HG03280 (cell line): Measurements from ENCODE around the gene DHX30.
"Not testable (repeated sequence)": the region's sequence is repeated elsewhere in the genome, so short reads cannot be mapped to it uniquely, and the experiment has no call there.

Source experiments
- ATAC-seq: cut with Tn5 transposase; IDR thresholded peaks from one replicate; pipeline ENCODE4 v1.9.1; 2021; ENCODE audit warnings: mild to moderate bottlenecking, moderate library complexity; ENCODE audit not compliant: unreplicated experiment

Gene DHX30

DNA sequence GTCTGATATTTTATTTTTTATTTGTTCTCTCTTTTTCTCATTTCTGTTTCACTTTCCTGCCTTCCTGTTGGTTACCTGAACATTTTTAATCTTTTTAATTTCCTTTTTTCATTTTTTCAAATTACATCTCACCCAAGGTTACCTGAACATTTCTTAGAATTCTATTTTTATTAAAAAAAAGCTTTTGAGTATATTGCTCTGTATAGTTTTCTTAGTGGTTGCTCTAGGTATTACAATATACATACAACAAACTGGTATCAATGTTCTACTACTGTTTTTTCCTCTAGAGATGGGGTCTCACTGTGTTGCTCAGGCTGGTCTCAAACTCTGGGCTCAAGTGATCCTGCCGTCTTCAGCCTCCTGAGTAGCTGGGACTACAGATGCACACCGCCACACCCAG is 79.4 kb downstream of the DHX30 start:
- ATAC-seq: no peak

DNA sequence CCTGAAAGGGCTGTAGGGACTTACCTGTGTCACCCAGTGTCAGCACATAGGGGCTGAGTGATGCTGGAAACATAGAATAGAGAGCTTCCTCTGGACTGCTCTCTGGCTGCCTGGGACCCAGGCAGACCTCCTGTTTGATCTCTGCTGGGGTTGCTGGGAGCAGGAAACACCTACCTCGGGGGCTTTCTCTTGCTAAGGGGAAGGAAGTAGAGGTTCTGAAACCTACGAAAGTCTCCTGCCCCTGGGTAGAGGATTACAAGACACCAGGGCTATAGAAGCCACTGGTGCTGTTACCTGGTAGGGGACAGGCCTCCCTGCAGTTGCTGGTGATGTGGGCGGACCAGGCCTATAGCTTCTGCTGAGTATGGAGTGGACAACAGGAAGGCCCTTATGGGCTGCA is 81.7 kb downstream of the DHX30 start:
- no peak for ATAC-seq

DNA sequence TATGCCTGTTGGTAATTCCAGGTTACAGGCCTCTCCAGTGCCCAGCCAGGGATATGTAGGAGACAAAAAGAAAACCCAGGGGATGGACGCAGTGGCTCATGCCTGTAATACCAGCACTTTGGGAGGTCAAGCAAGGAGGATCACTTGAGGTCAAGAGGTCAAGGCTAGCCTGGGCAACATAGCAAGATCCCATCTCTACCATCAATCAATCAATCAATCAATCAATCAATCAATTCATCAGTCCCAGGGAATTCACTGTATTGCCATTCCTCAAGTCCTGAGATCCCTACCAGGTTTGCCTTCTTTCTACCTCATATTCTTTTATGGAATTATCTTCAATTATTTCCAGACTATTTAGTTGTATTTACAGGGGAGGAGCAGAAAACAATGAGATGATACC is 82.2 kb downstream of the DHX30 start:
- no peak for ATAC-seq

DNA sequence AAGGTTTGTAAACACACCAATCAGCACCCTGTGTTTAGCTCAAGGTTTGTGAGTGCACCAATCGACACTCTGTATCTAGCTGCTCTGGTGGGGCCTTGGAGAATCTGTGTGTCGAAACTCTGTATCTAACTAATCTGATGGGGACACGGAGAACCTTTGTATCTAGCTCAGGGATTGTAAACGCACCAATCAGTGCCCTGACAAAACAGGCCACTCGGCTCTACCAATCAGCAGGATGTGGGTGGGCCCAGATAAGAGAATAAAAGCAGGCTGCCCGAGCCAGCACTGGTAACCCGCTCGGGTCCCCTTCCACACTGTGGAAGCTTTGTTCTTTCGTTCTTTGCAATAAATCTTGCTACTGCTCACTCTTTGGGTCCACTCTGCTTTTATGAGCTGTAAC is 85.1 kb downstream of the DHX30 start:
- not testable (repeated sequence) for ATAC-seq

DNA sequence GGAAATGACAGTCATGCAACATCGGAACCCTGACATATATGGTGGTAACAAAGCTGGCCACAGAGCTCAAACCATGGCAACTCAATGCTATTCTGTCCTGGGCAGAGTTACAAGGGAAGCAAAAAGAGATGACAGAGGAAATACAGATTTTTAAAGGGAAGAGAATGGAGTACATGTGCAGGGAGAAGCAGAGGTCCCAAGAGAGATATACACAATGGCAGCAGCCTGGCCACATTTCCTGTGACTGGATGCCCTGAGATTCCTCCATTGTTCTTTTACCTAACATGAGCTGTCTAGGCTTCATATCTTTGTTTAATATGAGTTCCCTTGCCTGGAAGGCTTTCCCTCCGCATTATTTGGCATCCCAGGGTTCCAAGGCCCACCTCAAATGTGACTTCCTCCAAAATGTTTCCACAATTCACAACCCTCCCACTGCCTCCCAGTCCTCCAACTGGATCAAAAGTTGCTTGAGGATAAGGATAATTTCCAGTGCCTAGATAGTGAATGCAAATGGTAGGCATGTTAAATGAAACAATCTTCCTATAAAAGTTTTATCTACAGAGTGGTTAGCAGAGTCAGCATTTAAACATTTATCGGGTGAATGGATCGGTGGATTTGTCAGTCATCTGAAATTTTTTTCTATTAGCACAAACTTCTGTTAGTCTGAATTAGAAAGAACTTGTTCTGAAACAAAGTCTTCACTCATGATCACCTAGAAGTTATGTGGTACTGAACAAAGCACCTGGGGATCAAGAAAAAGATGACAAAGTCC is 86.2 kb downstream of the DHX30 start:
- ATAC-seq: no peak

DNA sequence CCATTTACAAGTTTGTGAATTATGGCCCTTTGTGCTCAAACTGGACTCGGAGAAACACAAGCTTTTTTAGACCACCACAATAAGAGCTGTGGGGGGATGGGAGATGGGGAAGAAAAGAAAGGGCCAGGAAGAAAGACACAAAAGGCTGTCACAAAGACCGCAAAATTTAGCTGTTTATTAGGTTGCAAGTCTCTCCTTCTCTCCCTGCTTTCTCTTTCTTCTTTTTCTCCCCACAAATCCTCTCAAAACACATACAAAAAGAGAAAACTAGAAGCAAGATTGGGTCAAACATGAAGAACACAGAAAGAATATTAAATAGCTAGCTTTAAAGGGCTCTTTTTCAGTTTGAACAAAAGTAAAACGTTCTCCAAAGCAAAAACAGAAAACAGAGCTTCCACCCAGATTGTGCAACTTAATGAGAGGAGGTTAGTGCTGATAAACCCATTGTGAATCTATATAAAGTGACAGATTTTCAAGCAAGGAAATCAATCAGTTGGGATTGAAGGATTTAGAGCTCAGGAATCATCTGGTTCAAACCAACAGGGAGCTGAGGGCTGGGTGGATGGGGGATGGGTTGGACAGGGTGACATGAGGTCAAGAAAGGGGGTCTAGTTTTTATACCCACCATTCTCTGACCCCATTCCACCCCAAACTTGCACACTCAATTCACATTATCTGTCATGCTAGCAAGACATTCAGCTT is 87.3 kb downstream of the DHX30 start:
- ATAC-seq: no peak

DNA sequence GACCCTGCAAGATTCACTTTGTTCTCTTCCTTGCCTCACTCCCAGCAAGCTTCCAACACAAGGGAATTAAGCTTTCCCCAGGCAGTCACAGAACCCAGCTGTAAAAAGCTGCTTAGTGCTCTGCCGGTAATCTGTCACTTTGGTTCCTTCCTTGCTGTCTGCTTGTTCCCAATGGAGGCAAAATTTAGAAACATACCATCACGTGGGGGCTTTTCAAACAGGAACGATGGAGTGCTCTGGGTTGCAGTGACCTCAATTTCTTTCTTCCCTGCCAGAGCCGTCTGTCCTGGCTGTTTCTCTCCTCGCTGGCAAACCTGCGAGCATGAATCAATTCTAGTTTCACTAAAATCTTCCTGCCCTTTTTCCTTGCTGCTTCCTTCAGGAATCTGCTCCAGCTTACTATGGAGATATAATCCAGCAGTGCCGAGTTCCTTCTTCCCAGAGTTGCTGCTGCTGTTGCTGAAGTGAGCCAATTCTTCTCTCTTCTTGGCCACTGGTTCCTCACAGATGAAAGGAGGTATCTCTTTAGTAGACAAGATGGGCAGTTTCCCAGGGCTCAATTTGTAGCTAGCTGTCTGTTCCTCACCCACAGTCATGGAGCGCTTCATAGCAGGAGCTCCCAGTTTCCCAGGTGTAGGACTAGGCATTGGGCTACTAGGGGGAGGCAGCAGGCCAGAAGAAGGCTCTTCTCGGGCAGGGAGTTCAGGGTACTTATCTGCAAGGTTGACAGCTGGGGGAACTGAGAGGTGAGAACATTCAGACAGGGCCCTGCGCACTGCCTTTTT is 88.1 kb downstream of the DHX30 start:
- ATAC-seq: no peak

DNA sequence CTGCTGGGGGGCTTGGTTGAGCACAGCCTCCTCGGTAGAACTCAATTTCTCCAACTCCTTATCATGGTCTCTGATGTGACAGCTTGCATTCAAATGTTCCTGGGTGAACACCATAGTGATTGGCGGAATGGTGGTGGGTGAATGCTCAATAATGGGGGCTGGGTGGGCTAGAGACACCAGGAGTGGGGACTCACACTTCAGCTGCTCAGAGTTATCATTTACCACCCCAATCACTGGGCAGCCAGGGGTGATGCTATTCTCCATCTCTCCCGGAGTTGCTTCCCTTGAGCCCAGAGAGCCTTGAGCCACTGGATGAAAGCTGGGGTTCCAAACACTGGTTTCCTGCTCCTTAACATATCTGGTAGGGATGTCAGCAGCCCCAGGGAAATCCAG is 88.7 kb downstream of the DHX30 start:
- ATAC-seq: no peak

DNA sequence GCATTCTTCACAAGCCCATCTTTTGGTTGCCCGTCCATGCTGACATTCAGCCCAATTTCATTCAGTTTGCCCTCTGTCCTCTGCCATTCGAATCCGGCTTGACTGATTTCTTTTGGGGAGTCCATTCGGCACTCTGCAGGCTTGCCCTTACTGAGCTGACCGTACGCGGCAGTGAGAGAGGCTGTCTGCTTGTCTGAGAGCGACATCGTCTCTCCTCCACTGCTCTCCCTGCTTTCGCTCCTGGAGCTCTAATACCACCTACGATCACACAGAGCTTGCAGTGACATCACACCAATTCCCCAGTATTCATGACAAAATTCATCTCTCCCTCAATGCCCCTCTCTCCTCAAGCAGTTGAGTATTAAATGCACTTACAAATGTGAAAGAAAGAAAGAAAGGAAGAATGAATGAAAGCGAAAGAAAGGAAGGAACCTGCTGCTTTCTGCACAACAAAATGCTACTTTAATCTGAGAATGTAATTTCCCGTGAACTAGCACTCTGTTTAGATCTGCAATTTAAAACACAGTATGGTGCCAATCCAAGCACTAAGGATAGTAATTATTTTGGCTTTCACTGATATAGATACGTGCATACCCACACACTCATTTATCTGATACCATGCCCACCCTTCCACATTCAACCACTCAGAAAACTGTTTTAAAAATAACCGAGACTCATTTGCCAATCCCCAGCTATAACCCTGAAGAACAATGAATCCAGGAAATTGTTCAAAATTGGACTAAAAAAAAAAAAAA is 89.5 kb downstream of the DHX30 start:
- no peak for ATAC-seq

DNA sequence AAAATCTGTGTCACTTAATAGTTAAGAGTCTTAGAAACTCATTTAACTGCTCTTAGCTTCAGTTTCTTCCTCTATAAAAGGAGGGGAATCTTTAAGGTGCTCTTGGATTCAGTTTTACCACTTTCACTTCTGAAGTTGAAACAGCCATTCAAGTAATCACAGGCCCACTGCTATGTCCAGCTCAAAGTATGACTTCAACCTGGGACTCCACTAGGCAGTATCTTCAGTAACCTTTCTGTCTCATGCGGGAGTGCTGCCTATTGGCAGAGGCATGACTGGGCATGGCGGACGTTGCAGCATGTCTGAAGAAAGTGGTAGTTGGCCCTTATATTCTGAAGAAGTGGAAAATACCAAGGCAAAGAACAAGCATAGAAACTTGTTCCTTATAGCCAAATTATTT is 92.3 kb downstream of the DHX30 start:
- ATAC-seq: no peak

DNA sequence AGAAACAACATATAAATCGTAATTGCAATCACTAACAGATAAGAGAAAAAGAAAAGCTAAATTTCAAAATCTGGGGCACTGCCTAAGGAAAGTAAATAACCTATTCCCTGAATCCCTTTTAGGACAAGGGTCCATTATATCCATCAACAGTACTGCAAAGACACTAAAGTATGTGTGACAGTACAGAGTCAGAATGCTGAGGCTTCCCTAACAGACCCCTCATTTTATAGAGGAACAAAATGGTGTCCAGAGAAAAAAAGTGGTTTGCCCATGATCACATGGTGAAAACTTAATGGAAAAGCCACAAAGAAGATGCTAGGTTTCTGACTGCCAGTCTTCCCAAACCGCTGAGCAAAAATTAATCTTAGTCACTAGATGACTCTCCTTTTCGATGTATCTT is 93.8 kb downstream of the DHX30 start:
- ATAC-seq: no peak

DNA sequence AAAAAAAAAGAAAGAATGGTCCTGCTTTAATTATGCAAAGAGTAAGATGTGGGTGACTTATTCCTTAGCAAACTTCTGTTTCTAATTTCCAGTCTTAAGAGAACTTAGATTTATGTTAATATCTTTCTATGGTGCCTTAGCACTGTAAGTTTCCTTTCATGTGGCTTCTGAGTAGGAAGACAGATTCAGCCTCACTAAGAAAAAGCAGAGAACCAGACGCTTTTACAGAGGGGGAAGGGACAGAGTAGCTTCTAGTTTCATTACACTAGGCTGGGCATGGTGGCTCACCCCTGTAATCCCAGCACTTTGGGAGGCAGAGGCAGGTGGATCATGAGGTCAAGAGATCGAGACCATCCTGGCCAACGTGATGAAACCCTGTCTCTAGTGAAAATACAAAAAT is 95.0 kb downstream of the DHX30 start:
- ATAC-seq: no peak

DNA sequence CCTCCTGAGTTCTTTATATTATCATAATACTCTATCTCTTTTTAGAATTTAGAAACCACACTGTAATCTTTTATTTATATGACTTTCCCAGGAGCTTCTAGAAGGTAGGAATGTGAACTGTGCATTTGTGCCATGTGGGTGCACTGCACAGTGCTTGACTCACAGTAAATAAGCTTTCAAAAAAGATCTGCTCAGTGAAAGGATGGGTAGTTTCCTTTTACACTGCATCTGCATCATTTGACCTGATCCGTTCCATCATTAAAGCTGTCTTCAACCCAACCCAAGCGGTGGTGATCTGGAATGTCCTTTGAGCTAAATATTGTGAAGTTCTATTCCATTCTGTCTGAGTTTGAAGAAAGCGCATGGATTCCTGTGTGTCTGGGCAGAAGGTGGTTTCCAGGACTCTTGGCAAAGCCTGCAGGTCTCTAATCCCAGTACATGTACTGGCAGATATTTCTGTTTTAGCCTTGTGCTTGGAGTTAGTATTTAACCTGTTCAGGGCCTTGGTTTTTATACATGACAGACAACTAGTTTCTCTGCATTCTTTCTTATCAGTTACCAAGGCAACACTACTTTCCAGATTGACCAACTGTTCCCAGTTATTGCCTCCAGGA is 96.7 kb downstream of the DHX30 start:
- no peak for ATAC-seq
